Progenitor cell of endocrine pancreas (in vitro differentiated cells): ENCODE measurements around the gene SEC16B. TPM values are rescaled to one million over a fixed set of nuclear protein-coding genes. Genes with fewer than 3 reads are reported as not detected.
"Not testable (repeated sequence)": the region's sequence is repeated elsewhere in the genome, so short reads cannot be mapped to it uniquely, and the experiment has no call there.

Experiments
- DNase-seq: peaks from one replicate; pipeline ENCODE4 v3.0.0; 2021; ENCODE audit warnings: low spot score; ENCODE audit not compliant: unreplicated experiment
- H3K27ac Mint-ChIP-seq: 2 replicates; pipeline ENCODE4 v1.8.0; 2021; ENCODE audit warnings: mild to moderate bottlenecking, moderate library complexity, mixed read lengths
- H3K27me3 Mint-ChIP-seq: 2 replicates; pipeline ENCODE4 v1.8.0; 2021; ENCODE audit warnings: mixed read lengths
- H3K36me3 Mint-ChIP-seq: 2 replicates; pipeline ENCODE4 v1.8.0; 2022; ENCODE audit warnings: mixed read lengths; ENCODE audit not compliant: insufficient read depth
- H3K4me1 Mint-ChIP-seq: 2 replicates; pipeline ENCODE4 v1.8.0; 2021; ENCODE audit warnings: low read depth, mixed read lengths
- H3K4me3 Mint-ChIP-seq: 2 replicates; pipeline ENCODE4 v1.8.0; 2021; ENCODE audit warnings: low read depth, mild to moderate bottlenecking, moderate library complexity, mixed read lengths
- H3K9me3 Mint-ChIP-seq: 2 replicates; pipeline ENCODE4 v1.8.0; 2021; ENCODE audit warnings: low read depth, mixed read lengths
- CTCF ChIP-seq: fragments of 200-600 bp; sonication (generic); IDR thresholded peaks from one replicate; pipeline ENCODE4 v1.5.0; 2021; ENCODE audit warnings: antibody characterized with exemption, mild to moderate bottlenecking; ENCODE audit not compliant: unreplicated experiment
- total RNA-seq: library from RNA; stranded (reverse); gene quantifications from 2 replicates; pipeline ENCODE4 v1.2.1, GENCODE V29; 2021

SEC16B gene
- total RNA-seq, 1 donor from 2014 or later = 0.67 TPM

GRCh38 chr1:177998696-177999631 is 29.1 kb upstream of the SEC16B start:
- peaks cover 13% of the 10 kb centered on the region for H3K27me3 Mint-ChIP-seq
- no peak overlapping the region for H3K4me3 Mint-ChIP-seq
- H3K4me1 Mint-ChIP-seq = no peaks in the 10 kb centered on the region
- TF ChIP-seq CTCF = no peak
- no peak for DNase-seq
- no peaks in the 10 kb centered on the region for H3K9me3 Mint-ChIP-seq
- no peak overlapping the region for H3K27ac Mint-ChIP-seq
- no peaks in the 10 kb centered on the region for H3K36me3 Mint-ChIP-seq

- no peaks in the 10 kb centered on the region for H3K4me1 Mint-ChIP-seq
- H3K27ac Mint-ChIP-seq = no peak overlapping the region
- no peak for DNase-seq
- H3K27me3 Mint-ChIP-seq = peaks cover 5% of the 10 kb centered on the region
- H3K9me3 Mint-ChIP-seq = no peaks in the 10 kb centered on the region
- H3K36me3 Mint-ChIP-seq = no peaks in the 10 kb centered on the region
- TF ChIP-seq CTCF = no peak
- no peak overlapping the region for H3K4me3 Mint-ChIP-seq
Measured at GRCh38 chr1:177996957-177997356, 27.1 kb upstream of the SEC16B start.

- Mint-ChIP-seq H3K4me1 (no peaks in the 10 kb centered on the region), H3K27me3 (peaks cover 3% of the 10 kb centered on the region), H3K4me3 (no peak overlapping the region), H3K9me3 (peaks cover under 1% of the 10 kb centered on the region), H3K27ac (no peak overlapping the region), H3K36me3 (no peaks in the 10 kb centered on the region)
- DNase-seq = no peak
- no peak for TF ChIP-seq CTCF
Measured at GRCh38 chr1:177995369-177995768, 25.5 kb upstream of the SEC16B start.

- not testable (repeated sequence) for DNase-seq, H3K4me3 Mint-ChIP-seq, H3K27me3 Mint-ChIP-seq, H3K4me1 Mint-ChIP-seq, H3K27ac Mint-ChIP-seq, H3K36me3 Mint-ChIP-seq
- peaks cover 17% of the 10 kb centered on the region for H3K9me3 Mint-ChIP-seq
Measured at GRCh38 chr1:177986281-177986680, 16.4 kb upstream of the SEC16B start.

GRCh38 chr1:177984761-177985160 is 14.9 kb upstream of the SEC16B start:
- no peak overlapping the region for H3K27ac Mint-ChIP-seq

More at GRCh38 chr1:177984761-177985160, 14.9 kb upstream of the SEC16B start:
- H3K27me3 Mint-ChIP-seq = peaks cover 3% of the 10 kb centered on the region
- no peaks in the 10 kb centered on the region for H3K4me1 Mint-ChIP-seq
- peaks cover 10% of the 10 kb centered on the region for H3K9me3 Mint-ChIP-seq
- no peak for DNase-seq
- no peak overlapping the region for H3K4me3 Mint-ChIP-seq
- H3K36me3 Mint-ChIP-seq = peaks cover 3% of the 10 kb centered on the region
- TF ChIP-seq CTCF = no peak
